ENCODE measurements around the gene MAEL.

Gene MAEL

GRCh38 chr1:166969074-166969677 lies 19.9 kb upstream of the MAEL start:
- no peak overlapping the region for H3K4me3 ChIP-seq (replicated peaks; ENCODE audit: insufficient read depth, low read length)
- no peaks in the 10 kb centered on the region for H3K27me3 ChIP-seq (ENCODE audit: insufficient read depth, poor library complexity, severe bottlenecking)
- DNase-seq (ENCODE audit: low read depth in 1 of 2, low spot score in 1 of 2): no peak
- H3K27ac ChIP-seq (replicated peaks): no peak overlapping the region
- TF ChIP-seq, protein P1, sequence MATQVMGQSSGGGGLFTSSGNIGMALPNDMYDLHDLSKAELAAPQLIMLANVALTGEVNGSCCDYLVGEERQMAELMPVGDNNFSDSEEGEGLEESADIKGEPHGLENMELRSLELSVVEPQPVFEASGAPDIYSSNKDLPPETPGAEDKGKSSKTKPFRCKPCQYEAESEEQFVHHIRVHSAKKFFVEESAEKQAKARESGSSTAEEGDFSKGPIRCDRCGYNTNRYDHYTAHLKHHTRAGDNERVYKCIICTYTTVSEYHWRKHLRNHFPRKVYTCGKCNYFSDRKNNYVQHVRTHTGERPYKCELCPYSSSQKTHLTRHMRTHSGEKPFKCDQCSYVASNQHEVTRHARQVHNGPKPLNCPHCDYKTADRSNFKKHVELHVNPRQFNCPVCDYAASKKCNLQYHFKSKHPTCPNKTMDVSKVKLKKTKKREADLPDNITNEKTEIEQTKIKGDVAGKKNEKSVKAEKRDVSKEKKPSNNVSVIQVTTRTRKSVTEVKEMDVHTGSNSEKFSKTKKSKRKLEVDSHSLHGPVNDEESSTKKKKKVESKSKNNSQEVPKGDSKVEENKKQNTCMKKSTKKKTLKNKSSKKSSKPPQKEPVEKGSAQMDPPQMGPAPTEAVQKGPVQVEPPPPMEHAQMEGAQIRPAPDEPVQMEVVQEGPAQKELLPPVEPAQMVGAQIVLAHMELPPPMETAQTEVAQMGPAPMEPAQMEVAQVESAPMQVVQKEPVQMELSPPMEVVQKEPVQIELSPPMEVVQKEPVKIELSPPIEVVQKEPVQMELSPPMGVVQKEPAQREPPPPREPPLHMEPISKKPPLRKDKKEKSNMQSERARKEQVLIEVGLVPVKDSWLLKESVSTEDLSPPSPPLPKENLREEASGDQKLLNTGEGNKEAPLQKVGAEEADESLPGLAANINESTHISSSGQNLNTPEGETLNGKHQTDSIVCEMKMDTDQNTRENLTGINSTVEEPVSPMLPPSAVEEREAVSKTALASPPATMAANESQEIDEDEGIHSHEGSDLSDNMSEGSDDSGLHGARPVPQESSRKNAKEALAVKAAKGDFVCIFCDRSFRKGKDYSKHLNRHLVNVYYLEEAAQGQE (IDR thresholded peaks at IDR 0.05; ENCODE audit: insufficient replicate concordance, low read depth): peak; percentile 20
- TF ChIP-seq SPI1 (IDR thresholded peaks at IDR 0.05; ENCODE audit: borderline replicate concordance, low read depth) (peak; percentile 42; the same call in 1 of the 2 replicates), GABPA (IDR thresholded peaks at IDR 0.05; ENCODE audit: low read depth) (no peak)

DNA sequence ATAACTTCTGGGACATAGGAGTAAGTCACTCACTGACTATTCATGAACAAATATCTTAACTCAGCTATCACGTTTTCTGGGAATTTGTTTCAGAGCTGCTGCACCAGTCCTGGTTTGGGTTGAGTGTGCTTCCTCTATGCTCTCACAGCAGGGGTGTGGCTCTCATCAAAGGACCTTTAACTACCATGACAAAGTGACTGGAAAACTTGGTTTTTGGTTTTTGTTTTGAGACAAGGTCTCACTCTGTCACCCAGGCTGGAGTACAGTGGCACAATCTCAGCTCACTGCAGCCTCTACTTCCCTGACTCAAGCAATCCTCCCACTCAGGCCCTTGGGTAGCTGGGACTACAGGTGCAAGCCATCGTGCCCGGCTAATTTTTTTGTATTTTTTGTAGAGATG lies 17.8 kb upstream of the MAEL start:
- no peak for DNase-seq (ENCODE audit: low read depth in 1 of 2, low spot score in 1 of 2)
- no peak for TF ChIP-seq POLR2AphosphoS5 (IDR thresholded peaks at IDR 0.05; ENCODE audit: low read depth)
- no peak for TF ChIP-seq GABPA (IDR thresholded peaks at IDR 0.05; ENCODE audit: low read depth)
- no peak for TF ChIP-seq CTCF (IDR thresholded peaks at IDR 0.05; ENCODE audit: insufficient read depth, low read length)
- no peak for TF ChIP-seq SPI1 (IDR thresholded peaks at IDR 0.05; ENCODE audit: borderline replicate concordance, low read depth)
- TF ChIP-seq, protein P1 (IDR thresholded peaks at IDR 0.05; ENCODE audit: insufficient replicate concordance, low read depth): no peak
- no peak overlapping the region for H3K27ac ChIP-seq (replicated peaks)
- H3K27me3 ChIP-seq (ENCODE audit: insufficient read depth, poor library complexity, severe bottlenecking): no peaks in the 10 kb centered on the region
- H3K4me3 ChIP-seq (replicated peaks; ENCODE audit: insufficient read depth, low read length): no peak overlapping the region

- Histone ChIP-seq H3K4me3 (replicated peaks; ENCODE audit: insufficient read depth, low read length) (no peak overlapping the region), H3K27me3 (ENCODE audit: insufficient read depth, poor library complexity, severe bottlenecking) (no peaks in the 10 kb centered on the region), H3K27ac (replicated peaks) (no peak overlapping the region)
- no peak for DNase-seq (ENCODE audit: low read depth in 1 of 2, low spot score in 1 of 2)
- TF ChIP-seq SPI1 (IDR thresholded peaks at IDR 0.05; ENCODE audit: borderline replicate concordance, low read depth): no peak
- no peak for TF ChIP-seq CTCF (IDR thresholded peaks at IDR 0.05; ENCODE audit: insufficient read depth, low read length)
- TF ChIP-seq, protein P1 (IDR thresholded peaks at IDR 0.05; ENCODE audit: insufficient replicate concordance, low read depth): no peak
- no peak for TF ChIP-seq POLR2AphosphoS5 (IDR thresholded peaks at IDR 0.05; ENCODE audit: low read depth)
- no peak for TF ChIP-seq GABPA (IDR thresholded peaks at IDR 0.05; ENCODE audit: low read depth)
Measured at GRCh38 chr1:166972193-166972592, 16.9 kb upstream of the MAEL start.

Data from HL-60 (cell line).